Measurements from ENCODE around the gene BEND6.

BEND6 gene

DNA sequence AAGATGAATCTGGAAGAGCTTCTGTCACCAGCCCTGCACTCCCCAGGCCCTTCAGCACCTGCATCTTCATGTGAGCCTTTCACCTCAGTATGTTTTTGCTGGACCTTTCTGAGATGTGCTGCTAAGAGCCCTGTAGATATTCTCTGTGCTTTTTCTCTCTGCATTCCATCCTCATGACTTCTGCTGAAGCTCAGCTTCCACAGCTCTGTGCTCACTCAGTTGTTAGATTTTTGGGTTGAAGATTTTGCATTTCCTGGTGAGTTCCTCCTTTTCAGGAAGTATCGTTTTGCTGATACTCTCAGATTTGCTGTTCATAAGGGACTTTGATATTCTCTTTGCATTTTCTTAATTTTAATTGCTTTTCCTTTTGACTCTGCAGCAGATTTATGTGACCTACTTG is 109.9 kb downstream of the BEND6 start:
- H3K27ac ChIP-seq: no peak overlapping the region
- peaks cover 4% of the 10 kb centered on the region for H3K4me1 ChIP-seq (ENCODE audit: low read depth, poor library complexity, severe bottlenecking)
- H4K20me1 ChIP-seq (ENCODE audit: insufficient read depth): no peaks in the 10 kb centered on the region
- no peak overlapping the region for H3K9ac ChIP-seq
- H3K4me3 ChIP-seq (IDR thresholded peaks at IDR 0.05; ENCODE audit: insufficient read depth, low read depth, low read length): no peak overlapping the region
- H2AFZ ChIP-seq (ENCODE audit: low read depth): no peak overlapping the region
- no peaks in the 10 kb centered on the region for H3K79me2 ChIP-seq (ENCODE audit: insufficient read depth, low read depth)
- H3K4me2 ChIP-seq: no peak overlapping the region
- no peaks in the 10 kb centered on the region for H3K27me3 ChIP-seq (ENCODE audit: insufficient read depth, low read depth)
- H3K36me3 ChIP-seq (ENCODE audit: insufficient read depth): no peaks in the 10 kb centered on the region
- TF ChIP-seq CTCF (conservative IDR thresholded peaks at IDR 0.05; ENCODE audit: low read depth, low read length): no peak

DNA sequence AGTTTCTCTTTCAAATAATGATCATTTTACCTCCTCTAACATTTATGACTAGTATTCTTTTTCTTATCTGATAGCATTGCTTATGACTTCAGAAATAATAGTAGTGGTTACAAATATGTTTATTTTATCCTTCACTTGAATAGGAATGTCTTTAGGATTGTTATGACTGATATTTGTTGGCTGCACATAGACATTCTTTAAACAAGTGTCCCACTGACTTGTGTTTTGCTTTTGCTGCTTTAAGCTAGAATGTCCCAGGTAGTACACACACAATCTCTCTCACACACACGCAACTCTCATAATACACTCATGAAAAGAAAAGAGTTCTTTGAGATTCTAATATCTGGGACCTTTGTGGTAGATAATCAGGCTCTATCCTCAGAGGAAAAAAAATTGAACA is 113.2 kb downstream of the BEND6 start:
- H3K4me2 ChIP-seq: no peak overlapping the region
- no peaks in the 10 kb centered on the region for H4K20me1 ChIP-seq (ENCODE audit: insufficient read depth)
- H3K36me3 ChIP-seq (ENCODE audit: insufficient read depth): no peaks in the 10 kb centered on the region
- no peak overlapping the region for H3K27ac ChIP-seq
- no peak for TF ChIP-seq CTCF (conservative IDR thresholded peaks at IDR 0.05; ENCODE audit: low read depth, low read length)
- H3K79me2 ChIP-seq (ENCODE audit: insufficient read depth, low read depth): no peaks in the 10 kb centered on the region
- H3K4me1 ChIP-seq (ENCODE audit: low read depth, poor library complexity, severe bottlenecking): no peaks in the 10 kb centered on the region
- H2AFZ ChIP-seq (ENCODE audit: low read depth): no peak overlapping the region
- H3K9ac ChIP-seq: no peak overlapping the region
- no peaks in the 10 kb centered on the region for H3K27me3 ChIP-seq (ENCODE audit: insufficient read depth, low read depth)
- H3K4me3 ChIP-seq (IDR thresholded peaks at IDR 0.05; ENCODE audit: insufficient read depth, low read depth, low read length): no peak overlapping the region

DNA sequence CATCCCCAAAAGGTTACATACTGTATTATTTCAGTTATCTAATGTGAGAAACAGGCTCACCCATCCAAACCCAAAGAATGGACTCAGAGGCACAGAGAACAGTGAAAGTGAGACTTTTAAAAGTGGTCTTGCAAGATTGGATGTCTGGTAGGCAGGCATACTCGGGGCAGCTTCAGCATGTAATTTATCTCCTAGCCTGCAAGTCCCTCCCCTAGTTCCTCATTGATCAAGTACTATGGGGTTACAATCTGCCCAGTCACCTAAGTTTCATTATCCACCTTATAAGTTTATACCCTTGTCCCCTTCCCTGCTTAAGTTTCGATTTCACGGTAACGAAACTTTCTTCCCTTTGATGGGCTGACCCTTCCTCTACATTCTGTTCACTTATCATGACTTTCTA is 114.3 kb downstream of the BEND6 start:
- TF ChIP-seq CTCF (conservative IDR thresholded peaks at IDR 0.05; ENCODE audit: low read depth, low read length): no peak
- no peaks in the 10 kb centered on the region for H3K4me1 ChIP-seq (ENCODE audit: low read depth, poor library complexity, severe bottlenecking)
- H3K27me3 ChIP-seq (ENCODE audit: insufficient read depth, low read depth): no peaks in the 10 kb centered on the region
- no peak overlapping the region for H3K27ac ChIP-seq
- H3K4me2 ChIP-seq: no peak overlapping the region
- H3K36me3 ChIP-seq (ENCODE audit: insufficient read depth): no peaks in the 10 kb centered on the region
- no peak overlapping the region for H3K4me3 ChIP-seq (IDR thresholded peaks at IDR 0.05; ENCODE audit: insufficient read depth, low read depth, low read length)
- no peak overlapping the region for H3K9ac ChIP-seq
- H4K20me1 ChIP-seq (ENCODE audit: insufficient read depth): no peaks in the 10 kb centered on the region
- H3K79me2 ChIP-seq (ENCODE audit: insufficient read depth, low read depth): no peaks in the 10 kb centered on the region
- H2AFZ ChIP-seq (ENCODE audit: low read depth): no peak overlapping the region

DNA sequence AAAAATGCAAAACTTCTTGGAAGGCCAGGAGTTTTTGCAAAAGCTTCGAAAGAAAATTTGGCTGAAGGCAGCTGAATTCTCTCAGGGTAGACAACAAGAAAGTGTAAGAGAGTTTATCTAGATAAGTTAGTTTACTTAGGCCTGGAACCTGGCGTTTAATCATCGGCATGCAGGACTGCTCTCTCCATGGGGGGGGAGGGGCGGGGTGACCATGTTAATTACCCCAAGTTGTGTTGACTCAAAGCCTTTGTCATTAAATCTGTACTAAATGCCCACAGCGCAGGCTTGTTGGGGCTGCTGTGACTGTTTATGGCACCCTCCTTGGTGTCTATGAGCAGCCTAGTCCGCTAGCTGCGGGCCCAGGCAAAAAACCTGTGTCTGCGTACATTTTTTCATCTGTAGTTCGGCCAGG is 115.0 kb downstream of the BEND6 start:
- Histone ChIP-seq H3K27me3 (ENCODE audit: insufficient read depth, low read depth) (no peaks in the 10 kb centered on the region), H3K4me1 (ENCODE audit: low read depth, poor library complexity, severe bottlenecking) (no peaks in the 10 kb centered on the region), H3K79me2 (ENCODE audit: insufficient read depth, low read depth) (no peaks in the 10 kb centered on the region), H3K4me2 (no peak overlapping the region), H3K27ac (no peak overlapping the region), H2AFZ (ENCODE audit: low read depth) (no peak overlapping the region), H4K20me1 (ENCODE audit: insufficient read depth) (no peaks in the 10 kb centered on the region), H3K36me3 (ENCODE audit: insufficient read depth) (no peaks in the 10 kb centered on the region), H3K4me3 (IDR thresholded peaks at IDR 0.05; ENCODE audit: insufficient read depth, low read depth, low read length) (no peak overlapping the region), H3K9ac (no peak overlapping the region)
- no peak for TF ChIP-seq CTCF (conservative IDR thresholded peaks at IDR 0.05; ENCODE audit: low read depth, low read length)

DNA sequence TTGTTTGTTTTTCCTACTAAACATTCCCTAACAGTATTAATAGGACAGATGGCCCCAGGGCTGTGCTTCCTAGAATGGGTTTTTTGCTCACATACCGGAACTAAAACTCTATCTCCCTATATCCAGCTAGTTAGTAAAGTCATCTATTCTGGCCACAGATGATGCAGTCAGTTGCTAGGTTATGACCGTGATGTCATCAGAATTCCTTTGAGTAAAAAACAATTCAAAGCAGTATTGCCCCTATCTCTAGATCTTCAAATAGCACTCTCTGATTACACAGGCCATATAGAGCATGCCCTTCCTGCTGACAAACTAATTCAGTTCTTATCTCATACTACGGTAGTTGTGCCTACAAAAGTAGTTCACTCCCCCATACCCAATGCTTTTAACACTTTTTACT is 117.2 kb downstream of the BEND6 start:
- no peaks in the 10 kb centered on the region for H3K79me2 ChIP-seq (ENCODE audit: insufficient read depth, low read depth)
- H3K4me2 ChIP-seq: no peak overlapping the region
- no peak overlapping the region for H2AFZ ChIP-seq (ENCODE audit: low read depth)
- no peaks in the 10 kb centered on the region for H3K36me3 ChIP-seq (ENCODE audit: insufficient read depth)
- no peak overlapping the region for H3K27ac ChIP-seq
- no peaks in the 10 kb centered on the region for H3K4me1 ChIP-seq (ENCODE audit: low read depth, poor library complexity, severe bottlenecking)
- H3K27me3 ChIP-seq (ENCODE audit: insufficient read depth, low read depth): no peaks in the 10 kb centered on the region
- H3K4me3 ChIP-seq (IDR thresholded peaks at IDR 0.05; ENCODE audit: insufficient read depth, low read depth, low read length): no peak overlapping the region
- no peaks in the 10 kb centered on the region; the same call in 1 of the 2 replicates for H4K20me1 ChIP-seq (ENCODE audit: insufficient read depth)
- no peak for TF ChIP-seq CTCF (conservative IDR thresholded peaks at IDR 0.05; ENCODE audit: low read depth, low read length)
- H3K9ac ChIP-seq: no peak overlapping the region
